Cardiac fibroblast (primary cell): ENCODE measurements around the gene OR9G1.

Experiments
- DNase-seq, 2 donors: peaks; one replicate each; pipeline versions ENCODE4 v3.0.0 to v3.0.0-alpha.2; 2010; ENCODE audit warnings: low read depth in 2 of 2
- H3K4me3 ChIP-seq, 2 donors: replicated peaks in 1 of 2; 1 replicate in 1 of 2; 2 replicates in 1 of 2; pipeline ENCODE4 v1.5.1; 2011; ENCODE audit warnings: low read depth in 2 of 2, low read length in 2 of 2, mild to moderate bottlenecking in 2 of 2, moderate library complexity in 1 of 2
- CTCF ChIP-seq: IDR thresholded peaks from one replicate; pipeline ENCODE4 v1.5.1; 2011; ENCODE audit warnings: low read depth, mild to moderate bottlenecking, low read length, inconsistent platforms

The OR9G1 gene

DNA sequence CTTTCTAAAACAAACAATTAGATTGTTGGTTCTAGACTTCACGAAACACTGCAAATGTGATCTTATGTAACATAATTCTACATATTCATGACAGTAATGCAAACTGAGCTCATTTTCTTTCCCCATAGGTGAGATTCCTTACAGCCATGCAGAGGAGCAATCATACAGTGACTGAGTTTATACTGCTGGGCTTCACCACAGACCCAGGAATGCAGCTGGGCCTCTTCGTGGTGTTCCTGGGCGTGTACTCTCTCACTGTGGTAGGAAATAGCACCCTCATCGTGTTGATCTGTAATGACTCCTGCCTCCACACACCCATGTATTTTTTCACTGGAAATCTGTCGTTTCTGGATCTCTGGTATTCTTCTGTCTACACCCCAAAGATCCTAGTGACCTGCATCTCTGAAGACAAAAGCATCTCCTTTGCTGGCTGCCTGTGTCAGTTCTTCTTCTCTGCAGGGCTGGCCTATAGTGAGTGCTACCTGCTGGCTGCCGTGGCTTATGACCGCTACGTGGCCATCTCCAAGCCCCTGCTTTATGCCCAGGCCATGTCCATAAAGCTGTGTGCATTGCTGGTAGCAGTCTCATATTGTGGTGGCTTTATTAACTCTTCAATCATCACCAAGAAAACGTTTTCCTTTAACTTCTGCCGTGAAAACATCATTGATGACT lies 1.5 kb downstream of the OR9G1 start:
- DNase-seq, result no peak
- no peak overlapping the region for H3K4me3 ChIP-seq
- TF ChIP-seq CTCF, result no peak

DNA sequence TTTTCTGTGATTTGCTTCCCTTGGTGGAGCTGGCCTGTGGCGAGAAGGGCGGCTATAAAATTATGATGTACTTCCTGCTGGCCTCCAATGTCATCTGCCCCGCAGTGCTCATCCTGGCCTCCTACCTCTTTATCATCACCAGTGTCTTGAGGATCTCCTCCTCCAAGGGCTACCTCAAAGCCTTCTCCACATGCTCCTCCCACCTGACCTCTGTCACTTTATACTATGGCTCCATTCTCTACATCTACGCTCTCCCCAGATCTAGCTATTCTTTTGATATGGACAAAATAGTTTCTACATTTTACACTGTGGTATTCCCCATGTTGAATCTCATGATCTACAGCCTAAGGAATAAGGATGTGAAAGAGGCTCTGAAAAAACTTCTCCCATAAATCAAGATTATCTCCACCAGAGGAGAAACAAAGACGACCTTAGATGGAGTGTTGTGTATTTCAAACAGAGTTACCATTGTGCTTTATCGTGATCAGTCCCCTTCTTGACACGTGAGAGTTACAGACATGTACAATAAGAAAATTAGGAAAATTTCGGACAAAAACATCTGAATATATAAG lies 2.1 kb downstream of the OR9G1 start:
- H3K4me3 ChIP-seq, result no peak overlapping the region
- no peak for DNase-seq
- TF ChIP-seq CTCF, result no peak

GRCh38 chr11:56705784-56706396 lies 7.0 kb downstream of the OR9G1 start:
- DNase-seq, result no peak
- no peak overlapping the region for H3K4me3 ChIP-seq
- no peak for TF ChIP-seq CTCF

DNA sequence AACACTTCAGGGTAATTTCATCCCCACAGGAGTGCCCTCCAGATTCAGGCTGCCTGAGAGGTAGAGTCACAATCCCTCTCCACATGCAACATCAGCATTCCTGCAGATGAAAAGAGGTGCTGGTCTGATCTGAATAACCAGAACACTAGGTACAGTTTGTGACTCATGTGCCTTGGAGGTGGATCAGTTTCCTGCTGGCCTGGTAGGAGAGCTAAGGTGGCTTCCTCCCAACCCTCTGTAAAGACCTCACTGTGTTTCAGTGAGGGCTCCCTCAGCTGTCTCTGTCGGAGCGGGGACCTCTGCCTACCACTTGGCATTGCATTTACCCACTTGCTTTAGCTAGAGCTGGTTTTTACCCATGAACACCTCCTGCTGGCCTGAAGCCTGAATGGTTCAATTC lies 7.6 kb downstream of the OR9G1 start:
- TF ChIP-seq CTCF, result no peak
- no peak for DNase-seq
- H3K4me3 ChIP-seq, result no peak overlapping the region

DNA sequence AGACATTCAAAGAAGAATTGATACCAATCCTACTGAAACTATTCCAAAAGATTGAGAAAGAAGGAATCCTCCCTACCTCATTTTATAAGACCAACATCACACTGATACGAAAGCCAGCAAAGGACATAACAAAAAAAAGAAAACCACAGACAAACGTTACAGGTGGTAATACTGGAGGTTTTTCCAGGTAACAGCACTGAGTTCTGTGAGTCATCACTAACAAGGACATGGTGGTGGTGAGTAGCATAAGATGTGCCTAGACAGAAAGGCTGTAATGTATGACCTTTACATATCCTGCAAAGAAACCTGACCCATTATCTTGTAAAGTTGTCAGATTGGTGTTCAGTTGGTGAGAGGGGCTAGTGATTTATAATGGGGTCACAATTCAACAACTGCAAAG lies 15.3 kb downstream of the OR9G1 start:
- no peak overlapping the region for H3K4me3 ChIP-seq
- TF ChIP-seq CTCF, result no peak
- DNase-seq, result no peak

- DNase-seq, result no peak
- no peak for TF ChIP-seq CTCF
- H3K4me3 ChIP-seq, result no peak overlapping the region
Observed at GRCh38 chr11:56716379-56716854, 17.5 kb downstream of the OR9G1 start.
